Measurements from ENCODE around the gene ZNF761. TPM values are rescaled to one million over a fixed set of nuclear protein-coding genes. Genes with fewer than 3 reads are reported as not detected.

ZNF761 gene
- 4.1 and 6.3 TPM in 2 replicates for total RNA-seq

DNA sequence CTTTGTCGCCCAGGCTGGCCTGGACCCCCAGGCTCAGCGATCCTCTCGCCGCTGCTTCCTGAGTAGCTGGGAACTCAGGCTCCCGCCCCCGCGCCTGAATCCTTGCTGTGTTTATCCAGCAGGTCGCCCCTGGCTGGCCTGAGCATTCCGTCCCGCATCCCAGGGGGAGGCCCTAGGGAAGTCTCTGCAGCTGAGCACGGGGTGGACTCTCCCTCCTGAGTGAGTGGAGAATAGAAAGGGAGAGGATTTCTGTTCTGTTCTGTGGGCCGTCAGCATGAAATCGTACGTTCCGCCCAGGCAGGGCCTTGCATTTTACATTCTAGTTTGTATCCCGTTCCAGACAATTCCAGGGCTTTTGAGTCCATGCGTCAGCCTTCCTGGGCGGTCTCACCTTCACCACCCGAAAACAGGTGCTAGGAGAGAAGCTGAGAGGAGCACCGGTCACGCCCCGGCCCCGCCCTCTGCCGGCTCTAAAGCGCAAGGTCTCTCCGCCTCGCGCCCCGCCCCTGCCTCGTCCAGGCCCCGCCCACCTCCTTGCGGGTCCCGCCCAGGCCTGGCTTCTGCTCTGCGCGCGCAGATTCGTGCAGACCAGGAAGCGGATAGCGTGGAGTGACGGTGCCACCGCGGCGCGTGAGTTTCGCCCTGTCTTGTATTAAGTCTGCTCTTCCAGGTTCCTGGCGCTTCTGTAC lies at the start of gene ZNF761:
Gene ZNF761, plus strand, starts transcription at position 586 of the 689 bp plus-strand sequence. CDS start 15,285 bp downstream, outside the sequence.

DNA sequence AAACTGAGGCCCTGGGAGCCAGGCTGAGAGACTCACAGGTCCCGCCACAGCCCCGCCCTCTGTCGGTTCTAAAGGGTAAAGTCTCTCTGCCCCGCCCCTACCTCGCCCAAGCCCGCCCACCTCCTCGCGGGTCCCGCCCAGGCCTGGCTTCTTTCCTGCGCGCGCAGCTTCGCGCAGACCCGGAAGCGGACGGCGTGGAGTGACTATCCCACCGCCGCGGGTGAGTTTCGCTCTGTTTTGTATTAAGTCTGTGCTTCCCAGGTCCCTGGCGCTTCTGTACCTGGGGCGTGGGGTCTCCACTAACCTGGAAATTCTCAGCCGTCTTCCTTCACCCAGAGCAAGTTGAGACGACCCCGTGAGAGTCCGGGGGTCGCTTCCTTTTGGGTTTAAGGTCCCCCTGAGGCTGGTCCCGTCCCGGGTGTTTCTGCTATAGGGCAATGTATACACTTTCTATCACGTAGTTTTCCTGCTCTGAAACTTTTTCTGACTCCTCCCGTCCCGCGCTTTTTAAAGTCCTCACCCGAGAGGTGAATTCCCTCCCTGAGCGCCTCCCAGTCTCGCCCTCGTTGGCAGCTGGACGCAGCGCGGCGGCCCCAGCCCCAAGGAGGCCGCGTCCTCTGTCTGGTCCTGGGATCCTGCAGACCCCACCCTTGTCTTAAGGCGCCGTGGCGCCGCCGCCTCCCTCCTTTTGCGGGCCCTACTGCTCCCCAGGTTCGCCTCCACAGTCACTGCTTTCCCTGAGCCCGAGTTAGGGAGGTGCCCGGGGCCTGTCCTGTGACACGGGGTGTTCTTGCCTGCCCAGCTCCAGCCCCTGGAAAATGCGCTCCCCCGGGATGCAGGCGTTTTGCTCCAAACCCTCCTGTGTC lies 36.6 kb upstream of the ZNF761 start, which contains the start of gene ZNF765:
Gene ZNF765, plus strand, starts transcription at position 176 of the 866 bp plus-strand sequence. CDS start 2,867 bp downstream, outside the sequence.

DNA sequence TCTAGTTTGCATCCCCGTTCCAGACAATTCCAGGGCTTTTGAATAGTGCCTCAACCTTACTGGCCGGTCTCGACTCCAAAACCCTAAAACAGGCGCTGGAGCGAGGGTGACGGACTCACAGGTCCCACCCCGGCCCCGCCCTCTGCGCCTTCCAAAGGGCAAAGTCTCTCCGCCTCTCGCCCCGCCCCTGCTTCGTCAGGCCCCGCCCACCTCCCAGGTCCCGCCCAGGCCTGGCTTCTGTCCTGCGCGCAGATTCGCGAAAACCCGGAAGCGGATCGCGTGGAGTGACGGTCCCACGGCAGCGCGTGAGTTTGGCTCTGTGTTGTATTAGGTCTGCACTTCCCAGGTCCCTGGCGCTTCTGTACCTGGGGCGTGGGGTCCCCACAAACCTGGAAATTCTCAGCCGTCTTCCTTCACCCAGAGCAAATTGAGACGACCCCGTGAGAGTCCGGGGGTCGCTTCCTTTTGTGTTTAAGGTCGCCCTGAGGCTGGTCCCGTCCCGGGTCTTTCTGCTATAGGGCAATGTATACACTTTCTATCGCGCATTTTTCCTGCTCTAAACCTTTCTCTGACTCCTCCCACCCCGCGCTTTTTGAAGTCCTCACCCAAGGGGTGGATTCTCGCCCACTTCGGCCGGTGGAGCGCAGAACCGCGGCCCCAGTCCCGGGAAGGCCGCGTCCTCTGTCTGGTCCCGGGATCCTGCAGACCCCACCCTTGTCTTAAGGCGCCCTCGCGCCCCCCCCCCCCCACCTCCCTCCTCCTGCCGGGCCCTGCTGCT lies 35.9 kb downstream of the ZNF761 start, which contains the start of gene ZNF813:
Gene ZNF813, plus strand, starts transcription at position 249 of the 778 bp plus-strand sequence. CDS start 16,090 bp downstream, outside the sequence.

Other genes with a start within 250 kb of the ZNF761 start
- 0.76 and 1.8 TPM in 2 replicates for gene ZNF665, start 238.6 kb upstream of the ZNF761 start, total RNA-seq
- 4.6 and 9.9 TPM in 2 replicates for gene ZNF677, start 177.1 kb upstream of the ZNF761 start, total RNA-seq
- not detected in 2 replicates for gene VN1R2, start 173.7 kb upstream of the ZNF761 start, total RNA-seq
- not detected in 2 replicates for gene VN1R4, start 164.3 kb upstream of the ZNF761 start, total RNA-seq
- 2.4 and 3.3 TPM in 2 replicates for gene ZNF845, start 98.2 kb upstream of the ZNF761 start, total RNA-seq
- gene ZNF525, start 66.3 kb upstream of the ZNF761 start, total RNA-seq: 2.0 and 3.2 TPM in 2 replicates
- 4.1 and 5.9 TPM in 2 replicates for gene ZNF765, start 36.8 kb upstream of the ZNF761 start, total RNA-seq
- gene ZNF813, start 35.7 kb downstream of the ZNF761 start, total RNA-seq: 1.8 and 1.9 TPM in 2 replicates
- 4.2 TPM in 2 replicates for gene ZNF331, start 106.2 kb downstream of the ZNF761 start, total RNA-seq
- gene DPRX, start 200.0 kb downstream of the ZNF761 start, total RNA-seq: not detected in 2 replicates

Data from mesangial cell (primary cell).